UCSD-AML1 (cell line): ENCODE results near the gene PSMF1.
"Not testable (repeated sequence)": the region's sequence is repeated elsewhere in the genome, so short reads cannot be mapped to it uniquely, and the experiment has no call there.

ENCODE experiments used
- DNase-seq: peaks from one replicate; lab custom pipeline; 2025; ENCODE audit not compliant: unreplicated experiment; lab: John Stamatoyannopoulos, UW

PSMF1 gene

GRCh38 chr20:1212607-1213396 lies 94.4 kb downstream of the PSMF1 start:
- peak; percentile 69 for DNase-seq

GRCh38 chr20:1214838-1215261 lies 96.4 kb downstream of the PSMF1 start:
- DNase-seq, result no peak

- DNase-seq, result no peak
Observed at GRCh38 chr20:1215386-1216170, 97.2 kb downstream of the PSMF1 start.

- DNase-seq, result not testable (repeated sequence)
Observed at GRCh38 chr20:1216527-1217427, 98.4 kb downstream of the PSMF1 start.
